Activated B cell treated with CpG ODN at 0.5 μM for 24 hours (primary cell): ENCODE data around the gene H6PD. TPM values are rescaled to one million over a fixed set of nuclear protein-coding genes. Genes with fewer than 3 reads are reported as not detected.
"Not testable (repeated sequence)": the region's sequence is repeated elsewhere in the genome, so short reads cannot be mapped to it uniquely, and the experiment has no call there.

Experiments used
- ATAC-seq: fragments of 200-7000 bp; cut with Tn5 transposase; one replicate; pipeline ENCODE4 v1.10.0; 2021; ENCODE audit warnings: low read depth, mild to moderate bottlenecking, moderate library complexity
- CTCF ChIA-PET: fragments of 350-600 bp; sonication (Branson Sonifier 250); formaldehyde crosslinking; loops from one replicate; lab custom pipeline; 2021; ENCODE audit warnings: antibody characterized with exemption; lab: Charles Lee
- POLR2A ChIA-PET: fragments of 350-600 bp; sonication (Branson Sonifier 250); formaldehyde crosslinking; loops from one replicate; lab custom pipeline; 2021; ENCODE audit warnings: antibody characterized with exemption; lab: Charles Lee
- DNase-seq: peaks from one replicate; pipeline ENCODE4 v3.0.0; 2022
- H3K27ac Mint-ChIP-seq: one replicate; pipeline ENCODE4 v1.8.0; 2020; ENCODE audit warnings: mixed read lengths
- H3K27me3 Mint-ChIP-seq: one replicate; pipeline ENCODE4 v1.8.0; 2021; ENCODE audit warnings: mixed read lengths
- H3K36me3 Mint-ChIP-seq: one replicate; pipeline ENCODE4 v1.8.0; 2021; ENCODE audit warnings: low read depth, mixed read lengths
- H3K4me1 Mint-ChIP-seq: one replicate; pipeline ENCODE4 v1.8.0; 2021; ENCODE audit warnings: mixed read lengths
- H3K4me3 Mint-ChIP-seq: one replicate; pipeline ENCODE4 v1.8.0; 2020; ENCODE audit warnings: mild to moderate bottlenecking, mixed read lengths
- H3K9me3 Mint-ChIP-seq: one replicate; pipeline ENCODE4 v1.8.0; 2020; ENCODE audit warnings: mixed read lengths
- intact Hi-C: fragments of 100-400 bp; cut with micrococcal nuclease; formaldehyde crosslinking; loops from one replicate; pipeline ENCODE4 v1.15.1; 2024
- total RNA-seq: library from RNA; stranded (reverse); gene quantifications from 2 replicates; pipeline ENCODE4 v1.2.3, GENCODE V29; 2022
- TF ChIP-seq, protein P1 (sequence below): fragments of 200-600 bp; IDR thresholded peaks from one replicate; pipeline ENCODE4 v1.8.0; 2022; ENCODE audit warnings: antibody characterized with exemption, mild to moderate bottlenecking

The H6PD gene
- total RNA-seq, 1 donor from 2014 or later, result 21.9 TPM

DNA sequence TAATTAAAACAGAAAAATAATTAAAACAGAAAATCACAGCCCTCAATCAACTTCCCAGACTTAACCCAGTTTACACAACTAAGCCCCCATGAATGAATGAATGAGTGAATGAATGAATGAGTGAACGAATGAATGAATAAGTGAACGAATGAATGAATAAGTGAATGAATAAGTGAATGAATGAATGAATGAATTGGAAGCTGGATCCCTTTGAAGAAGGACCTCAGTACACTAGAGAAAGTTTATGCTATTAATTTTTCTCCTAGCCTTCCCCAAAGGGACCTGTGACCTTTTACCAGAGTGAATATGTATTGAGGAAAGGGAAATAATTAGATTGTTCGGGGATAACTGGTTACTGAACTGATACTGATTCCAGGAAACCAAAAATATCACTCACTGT is 63.7 kb downstream of the H6PD start:
- no peaks in the 10 kb centered on the region for H3K9me3 Mint-ChIP-seq
- H3K36me3 Mint-ChIP-seq, result no peaks in the 10 kb centered on the region
- H3K27me3 Mint-ChIP-seq, result no peaks in the 10 kb centered on the region
- CTCF ChIA-PET, result interaction anchor here (0.7 kb wide), 1 partner anchor 9 kb away, joined by 3 read pairs; no protein-coding TSS in a partner anchor
- ATAC-seq (no peak), DNase-seq (no peak)
- TF ChIP-seq, protein P1, sequence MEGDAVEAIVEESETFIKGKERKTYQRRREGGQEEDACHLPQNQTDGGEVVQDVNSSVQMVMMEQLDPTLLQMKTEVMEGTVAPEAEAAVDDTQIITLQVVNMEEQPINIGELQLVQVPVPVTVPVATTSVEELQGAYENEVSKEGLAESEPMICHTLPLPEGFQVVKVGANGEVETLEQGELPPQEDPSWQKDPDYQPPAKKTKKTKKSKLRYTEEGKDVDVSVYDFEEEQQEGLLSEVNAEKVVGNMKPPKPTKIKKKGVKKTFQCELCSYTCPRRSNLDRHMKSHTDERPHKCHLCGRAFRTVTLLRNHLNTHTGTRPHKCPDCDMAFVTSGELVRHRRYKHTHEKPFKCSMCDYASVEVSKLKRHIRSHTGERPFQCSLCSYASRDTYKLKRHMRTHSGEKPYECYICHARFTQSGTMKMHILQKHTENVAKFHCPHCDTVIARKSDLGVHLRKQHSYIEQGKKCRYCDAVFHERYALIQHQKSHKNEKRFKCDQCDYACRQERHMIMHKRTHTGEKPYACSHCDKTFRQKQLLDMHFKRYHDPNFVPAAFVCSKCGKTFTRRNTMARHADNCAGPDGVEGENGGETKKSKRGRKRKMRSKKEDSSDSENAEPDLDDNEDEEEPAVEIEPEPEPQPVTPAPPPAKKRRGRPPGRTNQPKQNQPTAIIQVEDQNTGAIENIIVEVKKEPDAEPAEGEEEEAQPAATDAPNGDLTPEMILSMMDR, result no peak
- H3K4me3 Mint-ChIP-seq, result no peak overlapping the region
- peaks cover 19% of the 10 kb centered on the region for H3K4me1 Mint-ChIP-seq
- intact Hi-C loops, result no loop called here
- no peak overlapping the region for H3K27ac Mint-ChIP-seq
- POLR2A ChIA-PET, result interaction anchor here (1.2 kb wide), 1 partner anchor 128 kb away, joined by 4 read pairs; no protein-coding TSS in a partner anchor

DNA sequence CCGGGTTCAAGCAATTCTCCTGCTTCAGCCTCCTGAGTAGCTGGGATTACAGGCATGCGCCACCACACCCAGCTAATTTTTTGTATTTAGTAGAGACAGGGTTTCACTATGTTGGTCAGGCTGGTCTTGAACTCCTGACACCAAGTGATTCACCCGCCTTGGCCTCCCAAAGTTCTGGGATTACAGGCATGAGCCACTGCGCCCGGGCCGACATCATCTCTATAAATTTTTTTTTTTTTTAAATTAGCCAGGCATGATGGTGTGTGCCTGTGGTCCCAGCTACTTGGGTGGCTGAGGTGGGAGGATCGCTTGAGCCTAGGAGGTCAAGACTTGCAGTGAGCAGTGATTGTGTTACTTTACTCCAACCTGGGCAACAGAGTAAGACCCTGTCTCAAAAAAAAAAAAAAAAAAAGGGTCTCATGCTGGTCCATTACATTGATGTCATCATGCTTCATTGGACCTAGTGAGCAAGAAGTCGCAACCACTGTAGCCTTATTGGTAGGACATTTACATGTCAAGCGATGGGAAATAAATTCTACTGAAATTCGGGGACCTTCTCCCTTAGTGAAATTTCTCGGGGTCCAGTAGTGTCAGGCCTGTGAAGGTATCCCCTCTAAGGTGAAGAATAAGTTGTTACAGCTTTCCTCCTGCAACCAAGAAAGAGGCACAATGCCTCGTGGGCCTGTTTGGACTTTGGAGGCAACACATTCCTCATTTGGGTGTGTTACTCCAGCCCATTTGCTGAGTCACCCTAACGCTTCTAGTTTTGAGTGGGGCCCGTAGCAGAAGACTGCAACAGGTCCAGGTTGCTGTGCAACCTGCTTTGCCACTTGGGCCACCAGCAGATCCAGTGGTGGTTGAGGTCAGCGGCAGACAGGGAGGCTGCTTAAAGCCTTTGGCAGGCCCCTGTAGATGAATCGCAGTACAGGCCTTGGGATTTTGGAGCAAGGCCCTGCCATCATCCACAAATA is 65.3 kb downstream of the H6PD start:
- H3K27me3 Mint-ChIP-seq, H3K27ac Mint-ChIP-seq, POLR2A ChIA-PET, DNase-seq, H3K9me3 Mint-ChIP-seq, intact Hi-C loops, CTCF ChIA-PET, H3K4me3 Mint-ChIP-seq, H3K36me3 Mint-ChIP-seq, ATAC-seq: not testable (repeated sequence)
- H3K4me1 Mint-ChIP-seq, result peaks cover 22% of the 10 kb centered on the region

DNA sequence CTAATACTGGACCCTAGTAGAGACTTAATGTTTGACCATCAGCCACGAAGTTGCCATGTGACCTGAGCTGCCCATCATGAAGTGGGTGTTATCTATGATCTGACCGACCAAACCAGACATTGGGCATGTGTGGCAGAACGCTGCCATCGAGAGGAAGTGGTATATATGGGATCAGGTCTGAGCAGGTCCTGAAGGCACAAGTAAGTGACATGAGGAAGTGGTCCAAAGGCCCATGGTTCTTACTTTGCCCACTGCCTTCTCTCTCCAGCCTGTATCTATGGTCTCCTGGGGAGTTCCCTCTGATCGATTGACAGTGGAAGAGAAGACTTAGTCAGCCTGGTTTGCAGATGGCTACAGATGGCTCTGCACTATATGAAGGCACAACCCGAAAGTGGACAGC is 66.0 kb downstream of the H6PD start:
- Mint-ChIP-seq H3K4me1 (peaks cover 25% of the 10 kb centered on the region), H3K4me3 (no peak overlapping the region), H3K27ac (no peak overlapping the region), H3K27me3 (no peaks in the 10 kb centered on the region), H3K36me3 (no peaks in the 10 kb centered on the region), H3K9me3 (no peaks in the 10 kb centered on the region)
- ChIA-PET POLR2A (no interaction called here), CTCF (no interaction called here)
- no peak for DNase-seq
- intact Hi-C loops, result no loop called here
- ATAC-seq, result no peak
- TF ChIP-seq, protein P1, result no peak

DNA sequence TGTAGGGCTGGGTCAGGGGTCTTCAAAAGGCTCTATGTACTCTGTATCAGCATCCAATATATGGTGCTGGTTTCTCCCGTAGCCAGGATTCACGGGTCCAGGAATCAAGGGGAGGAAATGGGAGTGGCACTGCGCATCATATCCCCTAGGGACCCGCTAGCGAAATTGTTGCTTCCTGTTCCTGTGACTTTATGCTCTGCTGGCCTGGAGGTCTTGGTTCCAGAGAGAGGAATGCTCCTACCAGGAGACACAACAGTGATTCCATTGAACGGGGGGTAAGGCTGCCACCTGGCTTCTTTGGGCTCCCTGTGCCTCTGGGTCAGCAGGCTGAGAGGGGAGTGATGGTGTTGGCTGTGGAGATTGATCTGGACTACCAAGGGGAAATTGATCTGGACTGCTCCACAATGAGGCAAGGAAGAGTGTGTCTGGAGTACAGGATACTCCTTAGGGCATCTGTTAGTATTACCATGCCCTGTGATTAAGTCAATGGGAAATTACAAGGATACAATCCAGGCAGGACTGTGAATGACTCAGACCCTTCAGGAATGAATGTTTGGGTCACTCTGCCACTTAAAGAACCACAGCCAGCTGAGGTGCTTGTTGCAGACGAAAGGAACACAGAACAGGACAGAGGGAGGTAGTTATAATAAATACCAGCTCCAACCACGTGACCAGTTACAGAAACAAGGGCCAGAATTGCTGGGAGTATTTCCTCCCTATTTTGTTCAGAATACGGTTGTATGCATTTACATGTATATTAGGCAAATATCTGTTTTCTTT is 68.4 kb downstream of the H6PD start:
- intact Hi-C loops, result no loop called here
- H3K9me3 Mint-ChIP-seq, result no peaks in the 10 kb centered on the region
- ATAC-seq, result peak; percentile 61
- TF ChIP-seq, protein P1, result no peak
- no peak overlapping the region for H3K27ac Mint-ChIP-seq
- H3K36me3 Mint-ChIP-seq, result no peaks in the 10 kb centered on the region
- H3K27me3 Mint-ChIP-seq, result no peaks in the 10 kb centered on the region
- ChIA-PET POLR2A (interaction anchor here (0.6 kb wide), 1 partner anchor 917 kb away, joined by 4 read pairs; no protein-coding TSS in a partner anchor), CTCF (no interaction called here)
- no peak for DNase-seq
- peaks cover 28% of the 10 kb centered on the region for H3K4me1 Mint-ChIP-seq
- peak overlapping the region; percentile 57 for H3K4me3 Mint-ChIP-seq

DNA sequence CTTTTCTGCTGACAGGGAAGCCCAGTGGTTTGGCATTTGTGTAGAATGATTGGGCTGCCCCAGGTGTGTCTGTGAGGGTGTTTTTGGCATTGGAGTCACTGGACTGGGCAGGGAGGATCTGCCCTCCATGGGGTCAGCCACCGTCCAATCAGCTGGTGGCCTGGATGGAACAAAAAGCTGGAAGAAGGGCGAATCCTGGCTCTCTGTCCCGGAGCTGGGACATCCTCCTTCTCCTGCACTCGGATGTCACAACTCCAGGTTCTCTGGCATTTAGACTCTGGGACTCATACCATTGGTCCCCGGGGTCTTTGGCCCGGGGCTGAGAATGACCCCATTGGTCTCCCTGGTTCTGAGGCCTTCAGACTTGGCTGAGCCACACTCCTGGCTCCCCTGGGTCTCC is 69.3 kb downstream of the H6PD start:
- CTCF ChIA-PET, result no interaction called here
- TF ChIP-seq, protein P1, result no peak
- intact Hi-C loops, result no loop called here
- POLR2A ChIA-PET, result no interaction called here
- ATAC-seq (no peak), DNase-seq (no peak)
- Mint-ChIP-seq H3K4me3 (no peak overlapping the region), H3K4me1 (peaks cover 28% of the 10 kb centered on the region), H3K27ac (no peak overlapping the region), H3K9me3 (no peaks in the 10 kb centered on the region), H3K27me3 (no peaks in the 10 kb centered on the region), H3K36me3 (no peaks in the 10 kb centered on the region)
